Caco-2 (cell line): ENCODE measurements around the gene CCDC188. TPM values are rescaled to one million over a fixed set of nuclear protein-coding genes. Genes with fewer than 3 reads are reported as not detected.

ENCODE experiments used
- BruUV-seq: library from RNA; stranded (reverse); fragments of 400-500 nt; replicated peaks from 2 replicates; lab custom pipeline; 2021; lab: Mats Ljungman, UMichigan
- CTCF ChIA-PET: fragments of 300-600 bp; sonication (Branson Sonifier 250); formaldehyde crosslinking; loops from one replicate; lab custom pipeline; 2022; ENCODE audit warnings: antibody characterized with exemption; lab: Charles Lee
- POLR2A ChIA-PET: fragments of 300-600 bp; sonication (Branson Sonifier 250); formaldehyde crosslinking; loops from one replicate; lab custom pipeline; 2022; ENCODE audit warnings: antibody characterized with exemption; lab: Charles Lee
- DNase-seq, 2 experiments: peaks; one replicate each; pipeline versions ENCODE4 v3.0.0 to v3.0.0-alpha.2; 2020 to 2022
- H3K27me3 ChIP-seq: replicated peaks from 2 replicates; pipeline ENCODE4 v1.6.0; 2011; ENCODE audit warnings: low read length; ENCODE audit not compliant: control insufficient read depth, insufficient read depth
- H3K36me3 ChIP-seq: 2 replicates; pipeline ENCODE4 v1.5.1; 2011; ENCODE audit warnings: low read length; ENCODE audit not compliant: control insufficient read depth, insufficient read depth
- H3K4me1 ChIP-seq: fragments of 250-450 bp; sonication (Bioruptor Pico); 2 replicates; pipeline ENCODE4 v1.5.1; 2020; ENCODE audit warnings: mild to moderate bottlenecking
- H3K4me3 ChIP-seq: 2 replicates; pipeline ENCODE4 v1.5.1; 2011; ENCODE audit warnings: low read depth, mild to moderate bottlenecking, control low read depth, low read length
- H3K9me3 ChIP-seq: fragments of 250-450 bp; sonication (Bioruptor Pico); 2 replicates; pipeline ENCODE4 v1.5.1; 2020; ENCODE audit warnings: mild to moderate bottlenecking, moderate library complexity
- H3K27ac Mint-ChIP-seq: one replicate; pipeline ENCODE4 v1.8.0; 2022; ENCODE audit warnings: mixed read lengths; ENCODE audit not compliant: unreplicated experiment
- H3K27me3 Mint-ChIP-seq: one replicate; pipeline ENCODE4 v1.8.0; 2022; ENCODE audit warnings: mixed read lengths; ENCODE audit not compliant: insufficient read depth, unreplicated experiment
- H3K36me3 Mint-ChIP-seq: one replicate; pipeline ENCODE4 v1.8.0; 2022; ENCODE audit warnings: mild to moderate bottlenecking, mixed read lengths; ENCODE audit not compliant: insufficient read depth, unreplicated experiment
- H3K4me1 Mint-ChIP-seq: one replicate; pipeline ENCODE4 v1.8.0; 2022; ENCODE audit warnings: low read depth, mixed read lengths; ENCODE audit not compliant: unreplicated experiment
- H3K4me3 Mint-ChIP-seq: one replicate; pipeline ENCODE4 v1.8.0; 2022; ENCODE audit warnings: mild to moderate bottlenecking, moderate library complexity, mixed read lengths; ENCODE audit not compliant: unreplicated experiment
- H3K9me3 Mint-ChIP-seq: one replicate; pipeline ENCODE4 v1.8.0; 2022; ENCODE audit warnings: mixed read lengths; ENCODE audit not compliant: unreplicated experiment
- intact Hi-C: fragments of 100-400 bp; cut with micrococcal nuclease; formaldehyde crosslinking; loops from one replicate; pipeline ENCODE4 v1.10.0; 2022; ENCODE audit not compliant: unreplicated experiment
- total RNA-seq: library from RNA; stranded (reverse); gene quantifications from 2 replicates; pipeline ENCODE4 v1.2.3, GENCODE V29; 2022
- TF ChIP-seq, protein P1 (sequence below), 2 experiments: fragments of 200-600 bp in 1 of 2; IDR thresholded peaks; 1 replicate in 1 of 2; 2 replicates in 1 of 2; pipeline versions ENCODE4 v1.5.1 to v1.8.0; 2011 to 2022; ENCODE audit warnings: antibody characterized with exemption in 1 of 2, control low read depth in 1 of 2, inconsistent platforms in 1 of 2, low read depth in 1 of 2, low read length in 1 of 2, mild to moderate bottlenecking in 1 of 2, moderate library complexity in 1 of 2; ENCODE audit not compliant: insufficient read depth in 1 of 2, severe bottlenecking in 1 of 2, unreplicated experiment in 1 of 2

The CCDC188 gene
- total RNA-seq, 1 experiment from 2014 or later = not detected

DNA sequence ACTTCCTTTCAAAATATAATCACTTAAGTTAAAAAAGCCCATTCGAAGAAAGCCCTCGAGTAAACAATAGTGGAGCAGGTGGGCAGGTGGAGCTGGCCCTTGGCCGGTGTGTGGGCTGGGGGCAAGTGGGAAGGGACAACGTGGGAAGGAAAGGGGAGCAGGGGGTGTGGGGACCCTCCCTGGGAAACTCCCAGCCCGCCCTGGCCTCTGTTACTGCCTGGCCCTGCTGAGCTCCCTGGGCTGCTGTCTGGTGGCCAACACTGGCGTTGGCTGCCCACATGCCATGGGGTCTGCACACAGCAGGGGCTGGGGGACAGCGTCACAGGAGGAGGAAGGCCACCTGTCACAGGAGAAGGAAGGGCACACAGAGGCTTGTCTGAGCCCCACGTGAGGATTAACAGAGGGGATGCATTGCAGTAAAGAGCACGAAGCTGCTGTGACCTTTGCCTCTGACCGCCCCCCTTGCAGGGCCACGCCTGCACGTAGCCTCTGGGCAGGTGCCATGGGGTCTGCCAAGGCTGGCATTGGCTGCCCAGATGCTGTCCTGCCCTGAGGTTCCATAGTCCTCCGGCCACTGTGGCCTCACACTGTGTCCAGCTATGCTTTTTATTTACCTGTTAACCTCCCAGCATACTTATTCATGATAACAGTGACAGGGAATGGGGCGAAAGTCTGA lies 36.2 kb upstream of the CCDC188 start:
- ChIA-PET POLR2A (no interaction called here), CTCF (interaction anchor here (0.5 kb wide), 1 partner anchor 1171 kb away, joined by 3 read pairs; no protein-coding TSS in a partner anchor)
- no peaks in the 10 kb centered on the region for H3K27me3 Mint-ChIP-seq
- Histone ChIP-seq H3K4me1 (no peaks in the 10 kb centered on the region), H3K4me3 (no peak overlapping the region), H3K36me3 (no peaks in the 10 kb centered on the region), H3K27me3 (no peaks in the 10 kb centered on the region), H3K9me3 (no peaks in the 10 kb centered on the region)
- no peak overlapping the region for H3K27ac Mint-ChIP-seq
- H3K36me3 Mint-ChIP-seq = no peaks in the 10 kb centered on the region
- no TSS peak for BruUV-seq
- intact Hi-C loops = no loop called here
- no peak for DNase-seq
- H3K4me1 Mint-ChIP-seq = no peaks in the 10 kb centered on the region
- no peak overlapping the region for H3K4me3 Mint-ChIP-seq
- H3K9me3 Mint-ChIP-seq = no peaks in the 10 kb centered on the region
- TF ChIP-seq, protein P1, sequence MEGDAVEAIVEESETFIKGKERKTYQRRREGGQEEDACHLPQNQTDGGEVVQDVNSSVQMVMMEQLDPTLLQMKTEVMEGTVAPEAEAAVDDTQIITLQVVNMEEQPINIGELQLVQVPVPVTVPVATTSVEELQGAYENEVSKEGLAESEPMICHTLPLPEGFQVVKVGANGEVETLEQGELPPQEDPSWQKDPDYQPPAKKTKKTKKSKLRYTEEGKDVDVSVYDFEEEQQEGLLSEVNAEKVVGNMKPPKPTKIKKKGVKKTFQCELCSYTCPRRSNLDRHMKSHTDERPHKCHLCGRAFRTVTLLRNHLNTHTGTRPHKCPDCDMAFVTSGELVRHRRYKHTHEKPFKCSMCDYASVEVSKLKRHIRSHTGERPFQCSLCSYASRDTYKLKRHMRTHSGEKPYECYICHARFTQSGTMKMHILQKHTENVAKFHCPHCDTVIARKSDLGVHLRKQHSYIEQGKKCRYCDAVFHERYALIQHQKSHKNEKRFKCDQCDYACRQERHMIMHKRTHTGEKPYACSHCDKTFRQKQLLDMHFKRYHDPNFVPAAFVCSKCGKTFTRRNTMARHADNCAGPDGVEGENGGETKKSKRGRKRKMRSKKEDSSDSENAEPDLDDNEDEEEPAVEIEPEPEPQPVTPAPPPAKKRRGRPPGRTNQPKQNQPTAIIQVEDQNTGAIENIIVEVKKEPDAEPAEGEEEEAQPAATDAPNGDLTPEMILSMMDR (IDR thresholded peaks at IDR 0.05; ENCODE audit: insufficient read depth in 1 of 2, low read depth in 1 of 2, low read length in 1 of 2, severe bottlenecking in 1 of 2, unreplicated experiment in 1 of 2) = no peak

GRCh38 chr22:20186183-20186870 lies 35.5 kb upstream of the CCDC188 start:
- H3K36me3 ChIP-seq = no peaks in the 10 kb centered on the region
- H3K36me3 Mint-ChIP-seq = no peaks in the 10 kb centered on the region
- H3K4me3 Mint-ChIP-seq = no peak overlapping the region
- no TSS peak for BruUV-seq
- TF ChIP-seq, protein P1 (IDR thresholded peaks at IDR 0.05; ENCODE audit: insufficient read depth in 1 of 2, low read depth in 1 of 2, low read length in 1 of 2, severe bottlenecking in 1 of 2, unreplicated experiment in 1 of 2) = no peak
- no peaks in the 10 kb centered on the region for H3K27me3 Mint-ChIP-seq
- POLR2A ChIA-PET = no interaction called here
- H3K4me1 Mint-ChIP-seq = no peaks in the 10 kb centered on the region
- H3K9me3 Mint-ChIP-seq = no peaks in the 10 kb centered on the region
- intact Hi-C loops = no loop called here
- H3K27me3 ChIP-seq = no peaks in the 10 kb centered on the region
- no peak for DNase-seq
- H3K4me1 ChIP-seq = no peaks in the 10 kb centered on the region
- no peak overlapping the region for H3K4me3 ChIP-seq
- H3K27ac Mint-ChIP-seq = no peak overlapping the region
- CTCF ChIA-PET = no interaction called here
- no peaks in the 10 kb centered on the region for H3K9me3 ChIP-seq

DNA sequence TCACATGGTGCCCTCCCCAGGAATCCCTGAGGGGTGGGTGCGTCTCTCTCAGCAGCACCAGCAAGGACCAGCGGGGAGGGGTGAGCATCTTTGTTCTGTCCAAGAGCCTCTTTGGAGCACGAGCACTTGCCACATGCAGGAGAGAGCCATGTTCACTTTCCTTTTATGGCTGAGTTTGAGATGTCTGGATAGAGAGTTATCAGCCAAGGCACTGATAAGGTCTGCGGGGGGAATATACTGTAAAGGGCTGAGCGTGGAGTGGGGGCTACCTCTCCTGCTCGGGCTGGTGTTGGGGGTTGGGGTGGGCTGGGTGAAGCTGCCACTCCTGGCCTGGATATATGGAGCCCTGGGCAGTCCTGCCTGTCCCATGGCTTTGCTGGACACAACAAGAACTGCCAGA lies 34.9 kb upstream of the CCDC188 start:
- Histone ChIP-seq H3K4me1 (no peaks in the 10 kb centered on the region), H3K9me3 (no peaks in the 10 kb centered on the region), H3K4me3 (no peak overlapping the region), H3K36me3 (no peaks in the 10 kb centered on the region), H3K27me3 (no peaks in the 10 kb centered on the region)
- TF ChIP-seq, protein P1 (IDR thresholded peaks at IDR 0.05; ENCODE audit: insufficient read depth in 1 of 2, low read depth in 1 of 2, low read length in 1 of 2, severe bottlenecking in 1 of 2, unreplicated experiment in 1 of 2) = no peak
- Mint-ChIP-seq H3K4me3 (no peak overlapping the region), H3K27ac (no peak overlapping the region), H3K36me3 (no peaks in the 10 kb centered on the region), H3K27me3 (no peaks in the 10 kb centered on the region), H3K4me1 (no peaks in the 10 kb centered on the region), H3K9me3 (no peaks in the 10 kb centered on the region)
- ChIA-PET POLR2A (no interaction called here), CTCF (no interaction called here)
- intact Hi-C loops = no loop called here
- BruUV-seq = no TSS peak
- no peak for DNase-seq
